HCT116 (cell line): ENCODE data around the gene MEG3. TPM values are rescaled to one million over a fixed set of nuclear protein-coding genes. Genes with fewer than 3 reads are reported as not detected.

Experiments used
- ATAC-seq: fragments of 200-7000 bp; cut with Tn5 transposase; 2 replicates; pipeline ENCODE4 v1.9.1; 2020; ENCODE audit warnings: mild to moderate bottlenecking, moderate library complexity
- BruUV-seq: library from RNA; stranded (reverse); fragments of 400-500 nt; replicated peaks from 2 replicates; lab custom pipeline; 2021; lab: Mats Ljungman, UMichigan
- CTCF ChIA-PET: fragments of 300-600 bp; sonication (Branson Sonifier 250); formaldehyde crosslinking; loops from one replicate; lab custom pipeline; 2021; ENCODE audit warnings: antibody characterized with exemption; lab: Charles Lee
- POLR2A ChIA-PET: fragments of 300-600, 350-600 bp; sonication (Branson Sonifier 250); formaldehyde crosslinking; loops from one replicate; lab custom pipeline; 2021; ENCODE audit warnings: antibody characterized with exemption; lab: Charles Lee
- RAD21 ChIA-PET, 2 experiments: fragments of 300-600 bp; sonication (Branson Sonifier 250); formaldehyde crosslinking; loops; one replicate each; lab custom pipeline; 2023; ENCODE audit warnings: low total read pairs in 2 of 2; ENCODE audit not compliant: uncharacterized antibody in 2 of 2, unreplicated experiment in 2 of 2, low non-redundant PET in 1 of 2; lab: Charles Lee
- DNase-seq: peaks from one replicate; pipeline ENCODE4 v3.0.0-alpha.2; 2010; ENCODE audit warnings: low read depth, low spot score
- H2AFZ ChIP-seq: fragments of 200-600 bp; shearing (Covaris generic), sonication (generic); 2 replicates; pipeline ENCODE4 v1.6.1; 2017; ENCODE audit warnings: low read depth, mixed run types, mixed read lengths, antibody characterized with exemption, low read length; ENCODE audit not compliant: poor library complexity, severe bottlenecking
- H3K27ac ChIP-seq: 2 replicates; pipeline ENCODE4 v1.5.1; 2012; ENCODE audit warnings: low read depth, low read length
- H3K27me3 ChIP-seq: fragments of 200-600 bp; sonication (generic); 2 replicates; pipeline ENCODE4 v1.6.1; 2016; ENCODE audit warnings: mixed run types, low read length, mixed read lengths; ENCODE audit not compliant: insufficient read depth
- H3K36me3 ChIP-seq, 2 experiments: fragments of 200-500 bp in 1 of 2; fragments of 200-600 bp in 1 of 2; sonication (Bioruptor generic) in 1 of 2; sonication (generic) in 1 of 2; 2 replicates each; pipeline versions ENCODE4 v1.5.1 to v1.6.1; 2014 to 2016; ENCODE audit warnings: low read length in 2 of 2, inconsistent platforms in 1 of 2, mixed read lengths in 1 of 2, mixed run types in 1 of 2; ENCODE audit not compliant: insufficient read depth in 2 of 2, control insufficient read depth in 1 of 2
- H3K4me1 ChIP-seq, 2 experiments: fragments of 200-600 bp in 1 of 2; sonication (generic) in 1 of 2; 2 replicates each; pipeline versions ENCODE4 v1.5.1 to v1.6.1; 2012 to 2017; ENCODE audit warnings: low read length in 2 of 2, inconsistent platforms in 1 of 2, mild to moderate bottlenecking in 1 of 2, mixed read lengths in 1 of 2, mixed run types in 1 of 2, moderate library complexity in 1 of 2; ENCODE audit not compliant: insufficient read depth in 2 of 2, control insufficient read depth in 1 of 2
- H3K4me2 ChIP-seq: fragments of 200-600 bp; sonication (generic); 2 replicates; pipeline ENCODE4 v1.6.1; 2017; ENCODE audit warnings: mixed run types, low read length, mixed read lengths
- H3K4me3 ChIP-seq, 2 experiments: fragments of 200-600 bp in 1 of 2; sonication (generic) in 1 of 2; replicated peaks in 1 of 2; 2 replicates each; pipeline ENCODE4 v1.5.1; 2011 to 2016; ENCODE audit warnings: low read length in 2 of 2, control low read depth in 1 of 2, low read depth in 1 of 2, mild to moderate bottlenecking in 1 of 2, mixed read lengths in 1 of 2, mixed run types in 1 of 2
- H3K79me2 ChIP-seq: fragments of 200-600 bp; sonication (generic); 2 replicates; pipeline ENCODE4 v1.6.1; 2017; ENCODE audit warnings: mild to moderate bottlenecking, mixed run types, low read length, moderate library complexity, mixed read lengths; ENCODE audit not compliant: insufficient read depth
- H3K9ac ChIP-seq: fragments of 200-600 bp; sonication (generic); 2 replicates; pipeline ENCODE4 v1.6.1; 2016; ENCODE audit warnings: low read length, mixed read lengths
- H3K9me2 ChIP-seq: fragments of 200-600 bp; sonication (generic), shearing (Covaris generic); 2 replicates; pipeline ENCODE4 v1.6.1; 2017; ENCODE audit warnings: mixed run types, mild to moderate bottlenecking, moderate library complexity; ENCODE audit not compliant: insufficient read depth
- H3K9me3 ChIP-seq, 2 experiments: fragments of 200-500 bp in 1 of 2; fragments of 200-600 bp in 1 of 2; sonication (Bioruptor generic) in 1 of 2; sonication (generic) in 1 of 2; 2 replicates each; pipeline ENCODE4 v1.6.1; 2014 to 2017; ENCODE audit warnings: low read length in 2 of 2, mixed read lengths in 2 of 2, inconsistent platforms in 1 of 2, low read depth in 1 of 2, mild to moderate bottlenecking in 1 of 2, mixed run types in 1 of 2, moderate library complexity in 1 of 2; ENCODE audit not compliant: control insufficient read depth in 1 of 2, insufficient read depth in 1 of 2
- H4K20me1 ChIP-seq: fragments of 200-600 bp; sonication (generic), shearing (Covaris generic); 2 replicates; pipeline ENCODE4 v1.6.1; 2017; ENCODE audit warnings: mixed run types, mild to moderate bottlenecking, moderate library complexity; ENCODE audit not compliant: insufficient read depth
- ATF3 ChIP-seq: IDR thresholded peaks from 2 replicates; pipeline ENCODE4 v1.6.1; 2012
- EZH2 ChIP-seq: fragments of 200-600 bp; sonication (generic); IDR thresholded peaks from 2 replicates; pipeline ENCODE4 v1.6.1; 2017; ENCODE audit warnings: antibody characterized with exemption, mixed run types
- EZH2phosphoT487 ChIP-seq: fragments of 200-600 bp; IDR thresholded peaks from 2 replicates; pipeline ENCODE4 v1.6.1; 2018; ENCODE audit warnings: antibody characterized with exemption, borderline replicate concordance
- RAD21 ChIP-seq: IDR thresholded peaks from 2 replicates; pipeline ENCODE4 v1.6.1; 2012; ENCODE audit warnings: low read depth, mild to moderate bottlenecking
- REST ChIP-seq: IDR thresholded peaks from 2 replicates; pipeline ENCODE4 v1.6.1; 2012; ENCODE audit warnings: low read depth
- TCF7L2 ChIP-seq: IDR thresholded peaks from 2 replicates; pipeline ENCODE4 v1.7.0; 2011; ENCODE audit warnings: borderline replicate concordance, inconsistent platforms; ENCODE audit not compliant: insufficient read depth, insufficient read length; ENCODE audit errors: extremely low read depth
- ZNF274 ChIP-seq: fragments of 200-500 bp; sonication (Bioruptor generic); IDR thresholded peaks from 2 replicates; pipeline ENCODE4 v1.6.1; 2014; ENCODE audit warnings: mild to moderate bottlenecking, low read depth, low read length, inconsistent platforms
- intact Hi-C: fragments of 100-400 bp; cut with micrococcal nuclease; formaldehyde crosslinking; loops from 2 replicates; pipeline ENCODE4 v1.10.0; 2022
- total RNA-seq: library from RNA; stranded (reverse); gene quantifications from one replicate; pipeline ENCODE4 v1.2.1, GENCODE V29; 2021; ENCODE audit not compliant: unreplicated experiment

MEG3 gene
- total RNA-seq, 1 experiment from 2014 or later, result 2.5 TPM

- Histone ChIP-seq H3K4me2 (no peak overlapping the region), H2AFZ (no peak overlapping the region), H3K9ac (no peak overlapping the region), H3K79me2 (no peaks in the 10 kb centered on the region), H3K27me3 (no peaks in the 10 kb centered on the region), H3K4me1 (peaks cover 0 to 6% of the 10 kb centered on the region in 2 experiments; a peak in 3 of 4 replicates), H3K4me3 (no peak overlapping the region), H3K9me3 (no peaks in the 10 kb centered on the region), H3K27ac (no peak overlapping the region), H4K20me1 (no peaks in the 10 kb centered on the region), H3K9me2 (no peaks in the 10 kb centered on the region), H3K36me3 (no peaks in the 10 kb centered on the region)
- DNase-seq, result no peak
- ATAC-seq, result no peak
- CTCF ChIA-PET, result interaction anchor here (1.0 kb wide), 2 partner anchors 45 to 379 kb away, joined by 5 to 9 read pairs; no protein-coding TSS in a partner anchor
- POLR2A ChIA-PET, result no interaction called here
- intact Hi-C loops, result no loop called here
- no TSS peak for BruUV-seq
- RAD21 ChIA-PET, result no interaction called here
- TF ChIP-seq ATF3 (no peak), REST (no peak), EZH2 (no peak), TCF7L2 (no peak), RAD21 (no peak), ZNF274 (no peak), EZH2phosphoT487 (no peak)
These were observed 30.4 kb downstream of the MEG3 start for GRCh38 chr14:100856056-100856950.
